ENCODE results near the gene PLEKHF1. TPM values are rescaled to one million over a fixed set of nuclear protein-coding genes. Genes with fewer than 3 reads are reported as not detected.

Gene PLEKHF1
- total and polyA plus RNA-seq, 2 experiments from 2014 or later, result 9.3 to 18.0 TPM

DNA sequence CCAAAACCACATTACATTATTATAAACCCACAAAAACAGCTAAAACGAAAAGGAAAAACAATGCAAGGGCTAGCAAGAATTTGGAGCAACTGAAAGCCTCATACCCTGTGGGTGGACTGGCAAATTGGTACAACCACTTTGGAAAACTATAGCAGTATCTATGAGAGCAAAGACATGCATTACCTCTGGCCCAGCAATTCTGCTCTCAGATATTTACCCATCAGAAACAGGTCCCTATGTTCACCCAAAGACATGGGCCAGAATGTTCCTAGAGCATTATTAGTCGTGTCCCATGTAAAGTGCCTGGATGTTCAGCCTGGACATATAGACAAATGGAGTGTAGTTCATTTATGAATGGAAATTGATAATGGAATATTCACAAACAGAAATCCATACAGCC is 31.3 kb upstream of the PLEKHF1 start:
- Histone ChIP-seq H3F3A (ENCODE audit: insufficient read depth) (no peaks in the 10 kb centered on the region), H2AFZ (no peak overlapping the region), H3K27me3 (replicated peaks; ENCODE audit: insufficient read depth) (no peaks in the 10 kb centered on the region), H3K4me1 (ENCODE audit: insufficient read depth) (no peaks in the 10 kb centered on the region), H3K4me3 (no peak overlapping the region), H3K27ac (no peak overlapping the region), H3K9ac (no peak overlapping the region), H3K9me3 (ENCODE audit: low read depth) (no peaks in the 10 kb centered on the region), H3K9me2 (ENCODE audit: insufficient read depth) (no peaks in the 10 kb centered on the region), H3K79me2 (ENCODE audit: insufficient read depth) (no peaks in the 10 kb centered on the region), H3K4me2 (ENCODE audit: unreplicated experiment) (no peak overlapping the region), H3K36me3 (ENCODE audit: low read depth) (no peaks in the 10 kb centered on the region), H4K20me1 (ENCODE audit: insufficient read depth) (no peaks in the 10 kb centered on the region)
- 33 to 35% methylated on average over 2 of the region's 2 CpGs for WGBS, 2 experiments (ENCODE audit: low coverage in 1 of 2, low lambda C conversion rate in 2 of 2, missing lambda C conversion rate in 2 of 2)
- TF ChIP-seq EZH2 (IDR thresholded peaks at IDR 0.05; ENCODE audit: insufficient read depth, poor library complexity, severe bottlenecking) (no peak), EZH2phosphoT487 (IDR thresholded peaks at IDR 0.05; ENCODE audit: insufficient read depth, low read depth) (no peak)
- in situ Hi-C loops (cut with MboI), result no loop called here
- no peak for DNase-seq

- 46 to 70% methylated on average over 6 of the region's 6 CpGs for WGBS, 2 experiments (ENCODE audit: low coverage in 1 of 2, low lambda C conversion rate in 2 of 2, missing lambda C conversion rate in 2 of 2)
- Histone ChIP-seq H3K4me1 (ENCODE audit: insufficient read depth) (no peaks in the 10 kb centered on the region), H3K9me2 (ENCODE audit: insufficient read depth) (no peaks in the 10 kb centered on the region), H3K9me3 (ENCODE audit: low read depth) (no peaks in the 10 kb centered on the region), H2AFZ (no peak overlapping the region), H3K4me3 (no peak overlapping the region), H3K4me2 (ENCODE audit: unreplicated experiment) (no peak overlapping the region), H3K79me2 (ENCODE audit: insufficient read depth) (no peaks in the 10 kb centered on the region), H3K9ac (no peak overlapping the region), H3K27ac (no peak overlapping the region), H4K20me1 (ENCODE audit: insufficient read depth) (no peaks in the 10 kb centered on the region), H3F3A (ENCODE audit: insufficient read depth) (no peaks in the 10 kb centered on the region), H3K27me3 (replicated peaks; ENCODE audit: insufficient read depth) (no peaks in the 10 kb centered on the region), H3K36me3 (ENCODE audit: low read depth) (no peaks in the 10 kb centered on the region)
- DNase-seq, result no peak
- TF ChIP-seq EZH2phosphoT487 (IDR thresholded peaks at IDR 0.05; ENCODE audit: insufficient read depth, low read depth) (no peak), EZH2 (IDR thresholded peaks at IDR 0.05; ENCODE audit: insufficient read depth, poor library complexity, severe bottlenecking) (no peak)
- in situ Hi-C loops (cut with MboI), result no loop called here
These were observed 30.7 kb upstream of the PLEKHF1 start for GRCh38 chr19:29634423-29635130.

DNA sequence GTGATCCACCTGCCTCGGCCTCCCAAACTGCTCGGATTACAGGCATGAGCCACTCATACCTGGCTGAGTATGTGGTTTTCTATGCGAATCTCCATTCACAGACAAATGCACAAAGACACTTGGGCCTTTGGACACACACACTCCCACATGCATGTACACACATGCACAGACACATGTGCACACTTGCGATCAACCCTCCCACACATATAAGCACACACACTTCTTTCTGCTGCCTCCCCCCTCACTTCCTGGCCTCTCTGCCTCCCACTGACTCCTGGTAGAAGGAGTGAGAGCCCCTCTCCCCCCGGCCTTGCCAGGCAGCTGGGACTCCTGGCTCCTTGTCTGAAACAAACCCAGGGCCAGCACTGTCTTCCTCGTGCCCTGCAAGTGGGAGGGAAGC is 29.3 kb upstream of the PLEKHF1 start:
- Histone ChIP-seq H3K4me2 (ENCODE audit: unreplicated experiment) (no peak overlapping the region), H3K36me3 (ENCODE audit: low read depth) (no peaks in the 10 kb centered on the region), H3K27me3 (replicated peaks; ENCODE audit: insufficient read depth) (no peaks in the 10 kb centered on the region), H4K20me1 (ENCODE audit: insufficient read depth) (no peaks in the 10 kb centered on the region), H2AFZ (no peak overlapping the region), H3K9ac (no peak overlapping the region), H3K79me2 (ENCODE audit: insufficient read depth) (no peaks in the 10 kb centered on the region), H3K4me3 (no peak overlapping the region), H3K27ac (no peak overlapping the region), H3K9me2 (ENCODE audit: insufficient read depth) (no peaks in the 10 kb centered on the region), H3K4me1 (ENCODE audit: insufficient read depth) (no peaks in the 10 kb centered on the region), H3F3A (ENCODE audit: insufficient read depth) (no peaks in the 10 kb centered on the region), H3K9me3 (ENCODE audit: low read depth) (no peaks in the 10 kb centered on the region)
- TF ChIP-seq EZH2phosphoT487 (IDR thresholded peaks at IDR 0.05; ENCODE audit: insufficient read depth, low read depth) (no peak), EZH2 (IDR thresholded peaks at IDR 0.05; ENCODE audit: insufficient read depth, poor library complexity, severe bottlenecking) (no peak)
- DNase-seq, result no peak
- in situ Hi-C loops (cut with MboI), result no loop called here
- WGBS, 2 experiments (ENCODE audit: low coverage in 1 of 2, low lambda C conversion rate in 2 of 2, missing lambda C conversion rate in 2 of 2), result 69 to 71% methylated on average over 6 of the region's 6 CpGs

GRCh38 chr19:29636553-29637360 is 28.5 kb upstream of the PLEKHF1 start:
- H3K27me3 ChIP-seq (replicated peaks; ENCODE audit: insufficient read depth), result peaks cover 5% of the 10 kb centered on the region
- H3K79me2 ChIP-seq (ENCODE audit: insufficient read depth), result no peaks in the 10 kb centered on the region
- in situ Hi-C loops (cut with MboI), result no loop called here
- DNase-seq, result peak; percentile 9
- H4K20me1 ChIP-seq (ENCODE audit: insufficient read depth), result no peaks in the 10 kb centered on the region
- H3K9me3 ChIP-seq (ENCODE audit: low read depth), result no peaks in the 10 kb centered on the region
- H3K9me2 ChIP-seq (ENCODE audit: insufficient read depth), result no peaks in the 10 kb centered on the region
- no peaks in the 10 kb centered on the region for H3F3A ChIP-seq (ENCODE audit: insufficient read depth)
- no peak overlapping the region for H3K4me2 ChIP-seq (ENCODE audit: unreplicated experiment)
- H3K4me1 ChIP-seq (ENCODE audit: insufficient read depth), result no peaks in the 10 kb centered on the region
- no peak overlapping the region for H2AFZ ChIP-seq
- 23 to 25% methylated on average over 12 of the region's 12 CpGs for WGBS, 2 experiments (ENCODE audit: low coverage in 1 of 2, low lambda C conversion rate in 2 of 2, missing lambda C conversion rate in 2 of 2)
- H3K9ac ChIP-seq, result no peak overlapping the region
- no peak overlapping the region for H3K27ac ChIP-seq
- no peak for TF ChIP-seq EZH2phosphoT487 (IDR thresholded peaks at IDR 0.05; ENCODE audit: insufficient read depth, low read depth)
- TF ChIP-seq EZH2 (IDR thresholded peaks at IDR 0.05; ENCODE audit: insufficient read depth, poor library complexity, severe bottlenecking), result no peak
- H3K4me3 ChIP-seq, result no peak overlapping the region
- H3K36me3 ChIP-seq (ENCODE audit: low read depth), result no peaks in the 10 kb centered on the region

All from GM23248 (cell line).